Left lung (tissue), 10 donors: ENCODE measurements around the gene NEURL2. TPM values are rescaled to one million over a fixed set of nuclear protein-coding genes. Genes with fewer than 3 reads are reported as not detected.

Source experiments
- ATAC-seq: fragments of 200-7000 bp; cut with Tn5 transposase; one replicate; pipeline ENCODE4 v1.9.1; 2020; ENCODE audit warnings: moderate library complexity
- DNase-seq, 4 donors: peaks; one replicate each; pipeline ENCODE4 v3.0.0-alpha.2; 2013 to 2020
- H3K27ac ChIP-seq, 2 donors: fragments of 200-600 bp; sonication (generic) in 1 of 2; one replicate each; pipeline versions ENCODE4 v1.5.0 to v1.8.0; 2020 to 2021
- H3K27me3 ChIP-seq, 2 donors: fragments of 200-600 bp; sonication (generic) in 1 of 2; one replicate each; pipeline versions ENCODE4 v1.5.0 to v1.8.0; 2020 to 2021
- H3K36me3 ChIP-seq, 2 donors: fragments of 200-600 bp; sonication (generic) in 1 of 2; one replicate each; pipeline versions ENCODE4 v1.5.0 to v1.8.0; 2020 to 2021
- H3K4me1 ChIP-seq, 2 donors: fragments of 200-600 bp; one replicate each; pipeline ENCODE4 v1.8.0; 2021
- H3K4me3 ChIP-seq, 2 donors: fragments of 200-600 bp; sonication (generic) in 1 of 2; one replicate each; pipeline versions ENCODE4 v1.5.0 to v1.8.0; 2020 to 2021; ENCODE audit warnings: mild to moderate bottlenecking in 1 of 2
- H3K9me3 ChIP-seq, 2 donors: fragments of 200-600 bp; sonication (generic) in 1 of 2; one replicate each; pipeline versions ENCODE4 v1.5.0 to v1.8.0; 2020 to 2021
- intact Hi-C, 2 donors: fragments of 100-400 bp; cut with DNase I; formaldehyde crosslinking; loops; one replicate each; pipeline versions ENCODE4 v1.11.2 to v1.14.2; 2022
- polyA plus RNA-seq, 6 donors: library from polyadenylated mRNA; unstranded; fragments of 120-200 nt; gene quantifications; one replicate each; pipeline ENCODE4 v1.2.1, GENCODE V29; 2013; ENCODE audit not compliant: insufficient read length in 6 of 6
- total RNA-seq, 2 donors: library from RNA; stranded (reverse); fragmentation: NEBNext Ultra II Directional; extraction: Animal tissue kit (Norgen Biotek cat#: 25700); gene quantifications; one replicate each; pipeline ENCODE4 v1.2.1, GENCODE V29; 2021
- TF ChIP-seq, protein P1 (sequence below), 2 donors: fragments of 200-600 bp; sonication (generic) in 1 of 2; IDR thresholded peaks; one replicate each; pipeline versions ENCODE4 v1.5.0 to v1.8.0; 2021; ENCODE audit warnings: antibody characterized with exemption in 2 of 2
- donor health status: DM: no; HTN: yes; CAD: no.
- donor health status: DM: no; HTN: no; CAD: no.

Gene NEURL2
- total and polyA plus RNA-seq, 8 donors, result 3.4 to 5.6 (median 4.3) TPM

DNA sequence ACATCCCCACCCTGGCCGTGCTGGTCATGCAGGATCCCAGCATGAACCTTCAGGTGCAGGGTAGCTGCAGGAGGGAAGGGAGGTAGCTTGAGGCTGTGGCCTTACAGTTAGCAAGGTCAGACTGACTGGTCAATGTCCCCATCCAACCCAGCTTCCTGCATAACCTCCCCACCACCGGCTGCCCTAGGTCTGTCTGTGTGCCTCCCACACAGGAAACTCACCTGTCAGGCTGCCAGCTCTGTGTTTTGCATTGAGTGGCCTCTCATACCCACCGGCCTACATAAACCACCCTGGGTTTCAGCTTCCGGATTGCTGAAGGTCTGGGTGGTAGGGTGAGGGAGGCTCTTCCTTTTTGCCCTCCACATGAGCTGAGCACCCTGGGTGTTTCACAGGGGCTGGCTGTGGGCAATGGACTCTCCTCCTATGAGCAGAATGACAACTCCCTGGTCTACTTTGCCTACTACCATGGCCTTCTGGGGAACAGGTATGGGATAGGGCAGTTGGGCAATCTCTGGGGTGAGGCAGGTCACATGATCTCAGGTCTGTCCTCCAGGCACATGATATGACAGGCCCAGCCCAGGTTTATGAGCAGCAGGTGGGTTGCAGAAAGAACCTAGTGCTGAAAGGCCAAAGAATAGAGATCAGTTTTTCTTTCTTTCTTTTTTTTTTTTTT is 2.0 kb upstream of the NEURL2 start:
- Histone ChIP-seq H3K9me3 (no peaks in the 10 kb centered on the region), H3K27me3 (no peaks in the 10 kb centered on the region), H3K27ac (peak overlapping the region in 1 of 2 donors; percentile 85), H3K4me3 (peak overlapping the region in 1 of 2 donors; percentile 97), H3K36me3 (peaks cover 0 to 58% of the 10 kb centered on the region in 2 donors), H3K4me1 (peaks cover 10 to 42% of the 10 kb centered on the region in 2 donors)
- no peak for ATAC-seq
- TF ChIP-seq, protein P1, sequence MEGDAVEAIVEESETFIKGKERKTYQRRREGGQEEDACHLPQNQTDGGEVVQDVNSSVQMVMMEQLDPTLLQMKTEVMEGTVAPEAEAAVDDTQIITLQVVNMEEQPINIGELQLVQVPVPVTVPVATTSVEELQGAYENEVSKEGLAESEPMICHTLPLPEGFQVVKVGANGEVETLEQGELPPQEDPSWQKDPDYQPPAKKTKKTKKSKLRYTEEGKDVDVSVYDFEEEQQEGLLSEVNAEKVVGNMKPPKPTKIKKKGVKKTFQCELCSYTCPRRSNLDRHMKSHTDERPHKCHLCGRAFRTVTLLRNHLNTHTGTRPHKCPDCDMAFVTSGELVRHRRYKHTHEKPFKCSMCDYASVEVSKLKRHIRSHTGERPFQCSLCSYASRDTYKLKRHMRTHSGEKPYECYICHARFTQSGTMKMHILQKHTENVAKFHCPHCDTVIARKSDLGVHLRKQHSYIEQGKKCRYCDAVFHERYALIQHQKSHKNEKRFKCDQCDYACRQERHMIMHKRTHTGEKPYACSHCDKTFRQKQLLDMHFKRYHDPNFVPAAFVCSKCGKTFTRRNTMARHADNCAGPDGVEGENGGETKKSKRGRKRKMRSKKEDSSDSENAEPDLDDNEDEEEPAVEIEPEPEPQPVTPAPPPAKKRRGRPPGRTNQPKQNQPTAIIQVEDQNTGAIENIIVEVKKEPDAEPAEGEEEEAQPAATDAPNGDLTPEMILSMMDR (IDR thresholded peaks at IDR 0.05), result no peak
- intact Hi-C loops, result no loop called here
- DNase-seq, result peak in 1 of 4 donors; percentile 52

DNA sequence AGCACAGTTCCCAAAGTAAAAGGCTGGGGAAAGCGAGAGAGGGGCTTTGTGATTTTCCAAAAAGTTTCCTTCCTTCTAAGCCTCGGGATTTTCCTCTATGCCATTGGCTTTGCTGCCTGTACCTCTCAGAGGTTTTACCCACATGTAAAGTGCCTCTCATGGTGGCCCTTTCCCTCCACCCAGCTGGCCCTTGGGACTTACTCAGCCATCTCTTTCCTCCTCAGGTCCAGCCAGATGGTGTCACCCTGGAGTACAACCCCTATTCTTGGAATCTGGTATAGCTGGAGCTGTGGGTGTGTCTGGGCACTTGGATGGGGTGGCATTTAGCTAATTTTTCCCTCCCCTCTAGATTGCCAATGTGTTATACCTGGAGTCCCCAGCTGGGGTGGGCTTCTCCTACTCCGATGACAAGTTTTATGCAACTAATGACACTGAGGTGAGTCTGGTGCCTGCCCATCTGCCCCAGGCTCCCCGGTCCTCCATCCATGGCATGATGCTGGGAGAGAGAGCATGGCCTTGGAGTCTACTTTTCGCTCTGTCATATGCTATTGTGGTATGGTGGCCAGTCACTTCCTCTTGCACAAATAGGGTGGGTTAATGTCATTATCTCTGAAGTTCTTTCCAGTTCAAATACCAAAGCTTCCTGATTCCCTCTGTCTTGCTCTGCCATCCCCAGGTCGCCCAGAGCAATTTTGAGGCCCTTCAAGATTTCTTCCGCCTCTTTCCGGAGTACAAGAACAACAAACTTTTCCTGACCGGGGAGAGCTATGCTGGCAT is 1.2 kb upstream of the NEURL2 start:
- Histone ChIP-seq H3K27ac (peak overlapping the region; percentile 78 to 85), H3K36me3 (peaks cover 0 to 53% of the 10 kb centered on the region in 2 donors)
- ATAC-seq, result peak; percentile 49

DNA sequence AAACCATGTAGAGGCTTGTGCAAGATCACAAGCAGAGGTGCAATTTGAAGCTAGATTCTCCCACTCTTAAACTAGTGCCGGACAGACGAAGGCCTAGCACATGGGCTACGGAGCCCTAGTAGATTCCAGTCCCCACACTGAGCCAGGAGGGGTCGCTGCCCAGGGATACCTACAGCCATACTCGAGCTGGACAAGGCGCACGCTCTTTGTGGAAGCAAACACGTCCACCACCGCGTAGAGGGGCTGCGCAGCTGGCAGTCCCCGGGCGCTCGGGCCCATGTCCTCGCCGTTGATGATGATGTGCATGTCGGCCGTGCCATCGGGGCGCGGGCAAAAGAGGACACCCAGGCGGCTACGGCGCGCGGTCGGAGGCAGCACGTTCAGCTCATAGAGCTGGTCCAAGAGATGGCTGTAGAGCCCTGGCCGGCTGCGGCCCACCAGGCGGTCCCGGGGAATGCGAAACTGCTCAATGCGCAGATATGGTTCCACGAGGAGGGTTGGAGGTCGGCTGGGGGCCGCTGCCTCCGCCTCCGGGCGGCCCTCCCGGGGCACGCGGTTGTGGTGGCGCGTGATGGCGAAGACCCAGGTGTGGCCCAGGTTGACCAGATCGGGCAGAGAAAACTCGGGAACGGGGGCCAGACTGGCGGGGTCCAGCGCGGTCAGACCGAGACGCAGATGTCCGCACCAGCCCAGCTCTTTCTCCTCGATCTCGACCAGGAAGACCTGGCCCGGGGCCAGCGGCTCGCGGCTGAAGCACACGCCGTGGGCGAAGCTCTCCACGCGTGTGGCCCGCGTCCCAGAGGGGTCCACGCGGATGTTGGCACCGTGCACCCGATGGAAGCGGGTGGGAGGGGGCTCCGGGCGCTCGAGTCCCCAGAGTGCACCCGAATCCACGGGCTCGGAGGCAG is 677 bp downstream of the NEURL2 start:
- peaks cover 10 to 47% of the 10 kb centered on the region in 2 donors for H3K4me1 ChIP-seq
- H3K27me3 ChIP-seq, result no peaks in the 10 kb centered on the region
- peak; percentile 81 for ATAC-seq
- peak overlapping the region; percentile 78 to 85 for H3K27ac ChIP-seq
- intact Hi-C loops, result no loop called here
- H3K4me3 ChIP-seq, result peak overlapping the region; percentile 94 to 97
- peak; percentile 71 to 90 (median 84) for DNase-seq
- peaks cover 0 to 44% of the 10 kb centered on the region in 2 donors for H3K36me3 ChIP-seq
- H3K9me3 ChIP-seq, result no peaks in the 10 kb centered on the region
- TF ChIP-seq, protein P1 (IDR thresholded peaks at IDR 0.05), result peak; percentile 55 to 70

More for the DNA sequence above, 1.2 kb upstream of the NEURL2 start:
- peaks cover 10 to 42% of the 10 kb centered on the region in 2 donors for H3K4me1 ChIP-seq
- intact Hi-C loops, result no loop called here
- H3K27me3 ChIP-seq, result no peaks in the 10 kb centered on the region
- DNase-seq, result peak in 2 of 4 donors; percentile 22 to 52
- TF ChIP-seq, protein P1 (IDR thresholded peaks at IDR 0.05), result no peak
- peak overlapping the region; percentile 94 to 97 for H3K4me3 ChIP-seq
- no peaks in the 10 kb centered on the region for H3K9me3 ChIP-seq

GRCh38 chr20:45888681-45889080 is 2.3 kb downstream of the NEURL2 start:
- DNase-seq (peak in 1 of 4 donors; percentile 37), ATAC-seq (no peak)
- intact Hi-C loops, result no loop called here
- H3K27ac ChIP-seq, result no peak overlapping the region
- peaks cover 0 to 30% of the 10 kb centered on the region in 2 donors for H3K36me3 ChIP-seq
- H3K27me3 ChIP-seq, result no peaks in the 10 kb centered on the region
- TF ChIP-seq, protein P1 (IDR thresholded peaks at IDR 0.05), result no peak
- H3K9me3 ChIP-seq, result no peaks in the 10 kb centered on the region
- H3K4me3 ChIP-seq, result no peak overlapping the region
- H3K4me1 ChIP-seq, result peaks cover 10 to 59% of the 10 kb centered on the region in 2 donors
